MM.1S (cell line): ENCODE measurements around the gene SSBP2.
A peak's percentile ranks its signal among the peaks of the same experiment; 100 is the strongest.

Source experiments
- DNase-seq: peaks from one replicate; pipeline ENCODE4 v3.0.0-alpha.2; 2015
- H2AFZ ChIP-seq: fragments of 300-600 bp; sonication (generic); 2 replicates; pipeline ENCODE4 v1.6.0; 2016; ENCODE audit warnings: antibody characterized with exemption, low read length
- H3F3A ChIP-seq: fragments of 300-600 bp; sonication (generic); 2 replicates; pipeline ENCODE4 v1.6.1; 2016; ENCODE audit warnings: mild to moderate bottlenecking, antibody characterized with exemption, low read length, moderate library complexity, mixed read lengths; ENCODE audit not compliant: insufficient read depth
- H3K27ac ChIP-seq: fragments of 300-600 bp; sonication (generic); 2 replicates; pipeline ENCODE4 v1.5.1; 2016; ENCODE audit warnings: mild to moderate bottlenecking, low read length
- H3K27me3 ChIP-seq: fragments of 300-600 bp; sonication (generic); replicated peaks from 2 replicates; pipeline ENCODE4 v1.6.0; 2016; ENCODE audit warnings: low read length; ENCODE audit not compliant: insufficient read depth
- H3K36me3 ChIP-seq: fragments of 300-600 bp; sonication (generic); replicated peaks from 2 replicates; pipeline ENCODE4 v1.6.1; 2016; ENCODE audit warnings: mild to moderate bottlenecking, low read length, mixed read lengths; ENCODE audit not compliant: insufficient read depth
- H3K4me1 ChIP-seq: fragments of 300-600 bp; sonication (generic); 2 replicates; pipeline ENCODE4 v1.6.1; 2016; ENCODE audit warnings: low read length, mixed read lengths
- H3K4me2 ChIP-seq: fragments of 300-600 bp; sonication (generic); 2 replicates; pipeline ENCODE4 v1.6.0; 2016; ENCODE audit warnings: low read depth, low read length
- H3K4me3 ChIP-seq: fragments of 300-600 bp; sonication (generic); 2 replicates; pipeline ENCODE4 v1.5.1; 2016; ENCODE audit warnings: low read length, mixed read lengths
- H3K79me2 ChIP-seq: fragments of 300-600 bp; sonication (generic); 2 replicates; pipeline ENCODE4 v1.6.1; 2016; ENCODE audit warnings: mixed run types, low read length, mixed read lengths
- H3K9ac ChIP-seq: fragments of 300-600 bp; sonication (generic); 2 replicates; pipeline ENCODE4 v1.6.1; 2016; ENCODE audit warnings: low read length, mixed read lengths
- H3K9me2 ChIP-seq: fragments of 300-600 bp; sonication (generic); replicated peaks from 2 replicates; pipeline ENCODE4 v1.6.1; 2016; ENCODE audit warnings: mild to moderate bottlenecking, low read length, mixed read lengths; ENCODE audit not compliant: insufficient read depth
- H3K9me3 ChIP-seq: fragments of 300-600 bp; sonication (generic); replicated peaks from 2 replicates; pipeline ENCODE4 v1.6.1; 2016; ENCODE audit warnings: mild to moderate bottlenecking, low read length, mixed read lengths; ENCODE audit not compliant: insufficient read depth
- H4K20me1 ChIP-seq: fragments of 300-600 bp; sonication (generic); 2 replicates; pipeline ENCODE4 v1.6.1; 2016; ENCODE audit warnings: mild to moderate bottlenecking, low read length, moderate library complexity, mixed read lengths; ENCODE audit not compliant: insufficient read depth
- EZH2 ChIP-seq: fragments of 300-600 bp; sonication (generic); optimal IDR thresholded peaks from 2 replicates; pipeline ENCODE3; 2017; ENCODE audit warnings: low read depth, mild to moderate bottlenecking, antibody characterized with exemption, low read length, mixed read lengths
- EZH2phosphoT487 ChIP-seq: fragments of 300-600 bp; sonication (generic); IDR thresholded peaks from 2 replicates; pipeline ENCODE4 v1.6.1; 2018; ENCODE audit warnings: antibody characterized with exemption, low read length
- TF ChIP-seq, protein P1 (sequence below): fragments of 300-600 bp; sonication (generic); IDR thresholded peaks from 2 replicates; pipeline ENCODE4 v1.5.1; 2016; ENCODE audit warnings: antibody characterized with exemption, low read length, mixed read lengths

SSBP2 gene

DNA sequence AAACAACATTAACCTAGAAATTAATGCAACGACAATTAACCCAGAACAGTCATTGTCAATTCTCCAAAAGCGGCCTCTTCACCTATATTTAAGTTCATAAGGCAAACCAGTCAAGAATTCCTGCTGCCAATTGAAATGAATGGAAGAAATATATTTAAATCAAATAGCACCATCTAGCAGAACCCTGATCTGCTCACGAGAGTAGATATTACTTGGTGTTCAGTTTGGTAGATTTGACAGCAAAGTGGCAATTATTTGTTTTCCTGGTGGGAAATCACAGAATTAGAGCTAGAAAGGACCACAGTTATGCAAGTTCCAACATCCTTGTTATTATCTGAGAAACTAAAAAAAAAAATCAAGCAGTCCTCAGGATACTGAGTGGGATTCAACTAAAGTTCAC, 2.3 kb downstream of the SSBP2 start:
- Histone ChIP-seq H3K9me2 (no peaks in the 10 kb centered on the region), H4K20me1 (peaks cover 18% of the 10 kb centered on the region), H3K27me3 (no peaks in the 10 kb centered on the region), H3K79me2 (peaks cover 68% of the 10 kb centered on the region), H3K9ac (peak overlapping the region; percentile 68; the same call in 1 of the 2 replicates), H3K27ac (no peak overlapping the region; the same call in 1 of the 2 replicates), H3F3A (peaks cover 9% of the 10 kb centered on the region), H3K4me3 (peak overlapping the region; percentile 62), H3K36me3 (no peaks in the 10 kb centered on the region; the same call in 1 of the 2 replicates), H3K4me2 (peak overlapping the region; percentile 83), H3K4me1 (peaks cover 26% of the 10 kb centered on the region), H2AFZ (no peak overlapping the region), H3K9me3 (no peaks in the 10 kb centered on the region)
- DNase-seq = no peak
- TF ChIP-seq EZH2 (no peak), EZH2phosphoT487 (no peak)
- TF ChIP-seq, protein P1, sequence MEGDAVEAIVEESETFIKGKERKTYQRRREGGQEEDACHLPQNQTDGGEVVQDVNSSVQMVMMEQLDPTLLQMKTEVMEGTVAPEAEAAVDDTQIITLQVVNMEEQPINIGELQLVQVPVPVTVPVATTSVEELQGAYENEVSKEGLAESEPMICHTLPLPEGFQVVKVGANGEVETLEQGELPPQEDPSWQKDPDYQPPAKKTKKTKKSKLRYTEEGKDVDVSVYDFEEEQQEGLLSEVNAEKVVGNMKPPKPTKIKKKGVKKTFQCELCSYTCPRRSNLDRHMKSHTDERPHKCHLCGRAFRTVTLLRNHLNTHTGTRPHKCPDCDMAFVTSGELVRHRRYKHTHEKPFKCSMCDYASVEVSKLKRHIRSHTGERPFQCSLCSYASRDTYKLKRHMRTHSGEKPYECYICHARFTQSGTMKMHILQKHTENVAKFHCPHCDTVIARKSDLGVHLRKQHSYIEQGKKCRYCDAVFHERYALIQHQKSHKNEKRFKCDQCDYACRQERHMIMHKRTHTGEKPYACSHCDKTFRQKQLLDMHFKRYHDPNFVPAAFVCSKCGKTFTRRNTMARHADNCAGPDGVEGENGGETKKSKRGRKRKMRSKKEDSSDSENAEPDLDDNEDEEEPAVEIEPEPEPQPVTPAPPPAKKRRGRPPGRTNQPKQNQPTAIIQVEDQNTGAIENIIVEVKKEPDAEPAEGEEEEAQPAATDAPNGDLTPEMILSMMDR = no peak

DNA sequence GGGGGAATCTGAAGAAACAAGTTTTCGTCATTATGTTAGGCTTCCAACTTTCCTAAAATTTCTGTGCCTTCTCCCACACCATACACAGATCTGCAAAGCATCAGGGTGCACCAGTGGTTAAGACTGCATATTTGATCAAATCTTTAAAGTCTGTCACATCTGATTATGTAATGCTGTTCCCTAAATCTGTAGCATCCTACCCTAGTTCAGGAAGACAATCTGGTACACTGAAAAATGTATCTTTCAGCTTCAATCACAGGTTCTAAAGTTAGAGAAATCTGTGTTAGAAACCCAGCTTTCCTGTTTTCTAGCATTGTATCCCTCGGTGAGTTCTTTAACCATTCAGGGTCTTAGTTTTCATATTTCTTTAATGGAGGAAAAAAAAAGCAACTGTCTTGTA, 3.9 kb downstream of the SSBP2 start:
- H3K79me2 ChIP-seq = peaks cover 83% of the 10 kb centered on the region
- H3K27me3 ChIP-seq = no peaks in the 10 kb centered on the region
- H3K9me2 ChIP-seq = no peaks in the 10 kb centered on the region
- H4K20me1 ChIP-seq = peaks cover 22% of the 10 kb centered on the region
- no peak for DNase-seq
- no peak overlapping the region for H3K9ac ChIP-seq
- H3K4me3 ChIP-seq = no peak overlapping the region
- no peaks in the 10 kb centered on the region; the same call in 1 of the 2 replicates for H3K36me3 ChIP-seq
- H3K27ac ChIP-seq = no peak overlapping the region
- no peak overlapping the region for H2AFZ ChIP-seq
- no peak overlapping the region for H3K4me2 ChIP-seq
- H3K9me3 ChIP-seq = no peaks in the 10 kb centered on the region
- TF ChIP-seq EZH2phosphoT487 (no peak), EZH2 (no peak)
- TF ChIP-seq, protein P1 = no peak
- H3K4me1 ChIP-seq = peaks cover 21% of the 10 kb centered on the region
- peaks cover 9% of the 10 kb centered on the region for H3F3A ChIP-seq

DNA sequence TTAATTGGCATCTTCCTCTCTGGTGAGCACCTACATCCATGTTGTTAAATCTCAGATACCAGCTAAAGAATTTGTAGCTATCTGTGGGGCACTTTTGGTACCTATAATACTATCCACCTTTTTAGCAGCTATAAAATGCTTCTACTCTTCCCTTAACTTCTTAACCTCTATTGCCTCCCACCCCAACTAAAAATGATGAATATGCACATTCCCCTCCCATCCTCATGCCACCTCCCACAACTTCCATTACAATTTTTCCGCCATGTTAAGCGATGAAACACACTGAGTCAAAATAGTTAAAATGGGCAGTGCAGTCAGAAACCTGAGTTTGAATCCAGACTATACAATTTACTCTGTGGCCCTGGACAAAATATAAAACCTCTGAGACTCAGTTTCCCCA, 10.1 kb downstream of the SSBP2 start:
- no peaks in the 10 kb centered on the region; the same call in 1 of the 2 replicates for H3K36me3 ChIP-seq
- no peaks in the 10 kb centered on the region for H3F3A ChIP-seq
- H3K4me3 ChIP-seq = no peak overlapping the region
- no peaks in the 10 kb centered on the region for H3K9me3 ChIP-seq
- no peaks in the 10 kb centered on the region for H3K9me2 ChIP-seq
- no peak overlapping the region for H3K9ac ChIP-seq
- no peaks in the 10 kb centered on the region for H3K4me1 ChIP-seq
- DNase-seq = no peak
- no peak overlapping the region for H3K4me2 ChIP-seq
- peaks cover 98% of the 10 kb centered on the region for H3K79me2 ChIP-seq
- no peak overlapping the region for H3K27ac ChIP-seq
- no peaks in the 10 kb centered on the region for H3K27me3 ChIP-seq
- TF ChIP-seq EZH2phosphoT487 (no peak), EZH2 (no peak)
- TF ChIP-seq, protein P1 = no peak
- peaks cover 24% of the 10 kb centered on the region for H4K20me1 ChIP-seq
- H2AFZ ChIP-seq = no peak overlapping the region
